Heart right ventricle (tissue), 16 donors: Measurements from ENCODE around the gene CRHBP. TPM values are rescaled to one million over a fixed set of nuclear protein-coding genes. Genes with fewer than 3 reads are reported as not detected.

Source experiments
- ATAC-seq, 8 donors: fragments of 200-7000 bp; cut with Tn5 transposase; one replicate each; pipeline ENCODE4 v1.9.1; 2020; ENCODE audit warnings: mild to moderate bottlenecking in 8 of 8, moderate library complexity in 8 of 8, moderate number of reproducible peaks in 1 of 8
- DNase-seq, 2 donors: peaks; one replicate each; pipeline ENCODE4 v3.0.0-alpha.2; 2020
- H3K27ac ChIP-seq, 10 donors: fragments of 200-600 bp; sonication (generic) in 2 of 10; one replicate each; pipeline versions ENCODE4 v1.5.0 to v1.8.0; 2020 to 2022; ENCODE audit warnings: mild to moderate bottlenecking in 3 of 10
- H3K27me3 ChIP-seq, 7 donors: fragments of 200-600 bp; one replicate each; pipeline ENCODE4 v1.8.0; 2021 to 2022; ENCODE audit warnings: mild to moderate bottlenecking in 2 of 7
- H3K36me3 ChIP-seq, 9 donors: fragments of 200-600 bp; sonication (generic) in 1 of 9; one replicate each; pipeline versions ENCODE4 v1.5.0 to v1.8.0; 2020 to 2022; ENCODE audit warnings: mild to moderate bottlenecking in 2 of 9
- H3K4me1 ChIP-seq, 9 donors: fragments of 200-600 bp; sonication (generic) in 1 of 9; one replicate each; pipeline versions ENCODE4 v1.5.0 to v1.8.0; 2020 to 2022; ENCODE audit warnings: mild to moderate bottlenecking in 4 of 9
- H3K4me3 ChIP-seq, 10 donors: fragments of 200-600 bp; sonication (generic) in 2 of 10; one replicate each; pipeline versions ENCODE4 v1.5.0 to v1.8.0; 2020 to 2022; ENCODE audit warnings: mild to moderate bottlenecking in 7 of 10, moderate library complexity in 2 of 10
- H3K9me3 ChIP-seq, 11 donors: fragments of 200-600 bp in 10 of 11; sonication (generic) in 2 of 11; one replicate each; pipeline versions ENCODE4 v1.5.0 to v1.8.0; 2013 to 2022; ENCODE audit warnings: mild to moderate bottlenecking in 2 of 11, control low read depth in 1 of 11, moderate library complexity in 1 of 11
- WGBS, 2 donors: extraction: QIAGEN DNeasy Blood & Tissue Kit; methylation state at CpG; one replicate each; pipeline ENCODE4 v1.1.7; 2013; ENCODE audit warnings: inconsistent platforms in 1 of 2; 5-methylcytosine and 5-hydroxymethylcytosine counted together
- intact Hi-C, 10 donors: fragments of 100-400 bp; cut with DNase I; formaldehyde crosslinking; loops; one replicate each; pipeline versions ENCODE4 v1.11.1 to v1.14.2; 2022
- polyA plus RNA-seq, 2 donors: library from polyadenylated mRNA; stranded (reverse); fragments of 200-250 nt; gene quantifications; one replicate each; pipeline ENCODE4 v1.2.3, GENCODE V29; 2013
- total RNA-seq, 10 donors: library from RNA; stranded (reverse); fragmentation: NEBNext Ultra II Directional in 3 of 10; extraction: Animal tissue kit (Norgen Biotek cat#: 25700) in 3 of 10; gene quantifications; one replicate each; pipeline versions ENCODE4 v1.2.1 to v1.2.4, GENCODE V29; 2021 to 2023
- TF ChIP-seq, protein P1 (sequence below), 9 donors: fragments of 200-600 bp; sonication (generic) in 2 of 9; IDR thresholded peaks; one replicate each; pipeline versions ENCODE4 v1.5.0 to v1.8.0; 2021 to 2022; ENCODE audit warnings: antibody characterized with exemption in 9 of 9, mild to moderate bottlenecking in 5 of 9, moderate library complexity in 1 of 9
- donor health status: Arrhythmogenic right ventricular cardiomyopathy.
- donor health status: ischemic (EF 13 %, LVEDD 7.1; RV severe dilation, severe dysfunction).
- donor health status: healthy with polysubstance abuse.
- donor health status: DM: no; HTN: yes; CAD: no.
- donor health status: DM: no; HTN: no; CAD: no.
- donor health status: ischemic (EF 25% LVEDD 6.9; RV normal size, moderate dysfunction).
- donor health status: ischemic (EF 25% LVEDD 5.7; RV mildly dilated, moderate dysfunction).
- donor health status: healthy.
- donor health status: DM: yes; HTN: yes; CAD: no.
- donor health status: Ischemic cardiomyopathy.
- donor health status: ischemic (EF 35%, LVEDD 5.7; RV mildly dilated, moderate dysfunction).
- donor health status: nonischemic (EF 11% LVEDD 7.7; RV severe dilation, severe dysfunction).
- donor health status: DM: yes; HTN: yes; CAD: no.
- donor health status: PGD.
- donor health status: ischemic (EF 29% LVEDD 5.4; RV normal size, mild dysfunction).
- donor health status: nonischemic (EF 23%, LVEDD 6.1; RV moderate dilation, normal function).

CRHBP gene
- total and polyA plus RNA-seq, 12 donors = 0.38 to 4.9 (median 1.9) TPM; not detected in 1

DNA sequence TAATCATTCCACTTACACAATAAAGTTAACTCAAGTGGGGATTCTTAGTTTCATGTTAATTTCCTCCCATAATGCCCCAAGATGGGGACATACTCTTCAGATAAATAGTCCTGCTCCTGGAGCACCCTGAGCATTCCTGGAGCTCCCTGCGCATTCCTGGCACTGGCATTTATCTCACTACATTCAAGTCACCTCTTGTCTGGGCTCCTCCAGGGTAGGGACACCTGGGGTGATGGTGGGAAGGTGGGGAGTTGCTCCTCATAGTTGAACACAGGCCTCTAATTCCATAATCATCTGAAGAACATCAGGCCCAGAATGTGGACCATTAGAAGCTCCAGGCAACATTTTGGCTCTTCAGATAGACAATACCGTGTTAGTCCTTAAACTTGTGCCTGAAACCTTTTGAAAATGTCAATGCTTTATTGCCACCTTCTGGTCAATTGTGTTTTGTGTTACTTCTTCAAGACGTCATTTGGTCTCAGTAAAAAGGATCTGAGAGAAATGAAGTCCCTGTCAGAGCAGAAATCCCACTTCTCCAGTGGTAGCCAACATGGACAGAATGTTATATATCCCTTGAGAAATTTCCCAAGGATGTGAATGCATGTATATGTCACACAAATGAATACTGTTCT, 63.2 kb downstream of the CRHBP start:
- H3K27me3 ChIP-seq = peaks cover 0 to 6% (median 0%) of the 10 kb centered on the region in 7 donors
- no peaks in the 10 kb centered on the region for H3K9me3 ChIP-seq
- ATAC-seq (peak in 5 of 8 donors; percentile 20 to 48 (median 23)), DNase-seq (peak in 1 of 2 donors; percentile 7)
- 34% methylated on average over 3 of the region's 3 CpGs for WGBS, 2 donors
- H3K36me3 ChIP-seq = no peaks in the 10 kb centered on the region
- intact Hi-C loops = loop anchor here in 8 of 10 donors (1.0 to 10.0 kb wide), 5 partner anchors 147 to 414 kb away; no protein-coding TSS in a partner anchor
- TF ChIP-seq, protein P1, sequence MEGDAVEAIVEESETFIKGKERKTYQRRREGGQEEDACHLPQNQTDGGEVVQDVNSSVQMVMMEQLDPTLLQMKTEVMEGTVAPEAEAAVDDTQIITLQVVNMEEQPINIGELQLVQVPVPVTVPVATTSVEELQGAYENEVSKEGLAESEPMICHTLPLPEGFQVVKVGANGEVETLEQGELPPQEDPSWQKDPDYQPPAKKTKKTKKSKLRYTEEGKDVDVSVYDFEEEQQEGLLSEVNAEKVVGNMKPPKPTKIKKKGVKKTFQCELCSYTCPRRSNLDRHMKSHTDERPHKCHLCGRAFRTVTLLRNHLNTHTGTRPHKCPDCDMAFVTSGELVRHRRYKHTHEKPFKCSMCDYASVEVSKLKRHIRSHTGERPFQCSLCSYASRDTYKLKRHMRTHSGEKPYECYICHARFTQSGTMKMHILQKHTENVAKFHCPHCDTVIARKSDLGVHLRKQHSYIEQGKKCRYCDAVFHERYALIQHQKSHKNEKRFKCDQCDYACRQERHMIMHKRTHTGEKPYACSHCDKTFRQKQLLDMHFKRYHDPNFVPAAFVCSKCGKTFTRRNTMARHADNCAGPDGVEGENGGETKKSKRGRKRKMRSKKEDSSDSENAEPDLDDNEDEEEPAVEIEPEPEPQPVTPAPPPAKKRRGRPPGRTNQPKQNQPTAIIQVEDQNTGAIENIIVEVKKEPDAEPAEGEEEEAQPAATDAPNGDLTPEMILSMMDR (IDR thresholded peaks at IDR 0.05) = peak in 7 of 9 donors; percentile 43 to 64 (median 50)
- no peaks in the 10 kb centered on the region for H3K4me1 ChIP-seq
- no peak overlapping the region for H3K4me3 ChIP-seq
- no peak overlapping the region for H3K27ac ChIP-seq

DNA sequence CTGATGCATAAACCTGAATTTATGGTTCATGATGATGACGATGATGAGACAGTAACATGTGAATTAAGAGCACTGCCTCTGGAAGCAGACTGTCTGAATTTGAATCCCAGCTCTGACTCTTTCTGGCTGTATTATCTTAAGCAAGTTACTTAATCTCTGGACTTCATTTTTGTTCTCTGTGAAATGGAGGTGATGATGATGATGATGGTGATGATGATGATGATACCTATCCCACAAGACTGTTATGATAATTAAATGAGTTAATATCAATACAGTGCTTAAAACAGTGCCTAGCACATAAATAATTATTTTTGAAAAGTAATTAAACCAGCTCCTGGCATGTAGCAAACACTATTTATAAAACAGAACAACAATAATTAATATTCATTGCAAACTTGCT, 64.1 kb downstream of the CRHBP start:
- intact Hi-C loops = loop anchor here in 8 of 10 donors (1.0 to 10.0 kb wide), 5 partner anchors 148 to 415 kb away; no protein-coding TSS in a partner anchor
- H3K4me1 ChIP-seq = no peaks in the 10 kb centered on the region
- ATAC-seq (no peak), DNase-seq (no peak)
- H3K9me3 ChIP-seq = no peaks in the 10 kb centered on the region
- H3K27ac ChIP-seq = no peak overlapping the region
- no peak overlapping the region for H3K4me3 ChIP-seq
- no peaks in the 10 kb centered on the region for H3K36me3 ChIP-seq
- H3K27me3 ChIP-seq = peaks cover 0 to 11% (median 0%) of the 10 kb centered on the region in 7 donors
- WGBS, 2 donors = 88 to 97% methylated on average over 1 of the region's 1 CpG
- TF ChIP-seq, protein P1 (IDR thresholded peaks at IDR 0.05) = no peak

DNA sequence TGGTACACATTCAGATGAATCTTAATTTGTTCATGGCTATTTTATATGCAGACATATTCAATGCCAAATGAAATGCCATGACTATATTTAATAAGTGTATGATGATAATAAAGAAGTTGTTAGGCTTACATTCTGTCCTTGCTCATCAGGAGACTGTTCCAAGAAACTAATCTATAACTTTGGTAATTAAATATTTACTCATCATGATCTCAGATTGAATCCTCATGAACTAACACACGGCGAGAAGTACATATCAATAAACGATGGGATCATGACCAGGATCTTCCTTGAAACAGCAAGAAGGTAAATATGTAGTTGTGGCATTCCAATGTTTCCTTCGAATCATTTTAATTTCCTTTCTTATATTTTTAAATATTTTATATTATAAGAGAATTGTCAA, 64.8 kb downstream of the CRHBP start:
- intact Hi-C loops = loop anchor here in 7 of 10 donors (2.0 to 10.0 kb wide), 4 partner anchors 149 to 415 kb away; no protein-coding TSS in a partner anchor
- WGBS, 2 donors = 75 to 85% methylated on average over 4 of the region's 4 CpGs
- no peak for ATAC-seq

More for the DNA sequence above, 64.8 kb downstream of the CRHBP start:
- no peaks in the 10 kb centered on the region for H3K36me3 ChIP-seq
- TF ChIP-seq, protein P1 (IDR thresholded peaks at IDR 0.05) = no peak
- no peak for DNase-seq
- H3K27ac ChIP-seq = no peak overlapping the region
- H3K9me3 ChIP-seq = no peaks in the 10 kb centered on the region
- H3K27me3 ChIP-seq = peaks cover 0 to 18% (median 0%) of the 10 kb centered on the region in 7 donors
- H3K4me3 ChIP-seq = no peak overlapping the region
- no peaks in the 10 kb centered on the region for H3K4me1 ChIP-seq

Other genes starting within 250 kb of the CRHBP start
- gene F2R, start 236.9 kb upstream of the CRHBP start, total RNA-seq = 10 to 100 TPM in 6 of 10 donors, 1 to 10 TPM in 4; 6.0 to 20.9 (median 11.1) TPM
- gene F2R, start 236.9 kb upstream of the CRHBP start, polyA plus RNA-seq = 10 to 100 TPM in 1 of 2 donors, 1 to 10 TPM in 1; 3.1 to 16.6 TPM
- 1 to 10 TPM in 4 of 10 donors, under 1 TPM in 6; 0.56 to 2.6 (median 0.91) TPM for gene F2RL1, start 134.0 kb upstream of the CRHBP start, total RNA-seq
- 1 to 10 TPM in 1 of 2 donors, under 1 TPM in 1; 0.66 to 3.9 TPM for gene F2RL1, start 134.0 kb upstream of the CRHBP start, polyA plus RNA-seq
- under 1 TPM in 1 of 10 donors, not detected in 9; 0.22 TPM for gene S100Z, start 103.0 kb upstream of the CRHBP start, total RNA-seq
- gene S100Z, start 103.0 kb upstream of the CRHBP start, polyA plus RNA-seq = under 1 TPM in 1 of 2 donors, not detected in 1; 0.03 TPM
- 10 to 100 TPM; 12.6 to 20.6 (median 16.2) TPM for gene AGGF1, start 77.4 kb downstream of the CRHBP start, total RNA-seq
- 1 to 10 TPM; 7.3 to 8.1 TPM for gene AGGF1, start 77.4 kb downstream of the CRHBP start, polyA plus RNA-seq
- 1 to 10 TPM; 4.8 to 8.9 (median 6.5) TPM for gene ZBED3, start 134.2 kb downstream of the CRHBP start, total RNA-seq
- gene ZBED3, start 134.2 kb downstream of the CRHBP start, polyA plus RNA-seq = 1 to 10 TPM; 2.6 to 3.5 TPM